HG02642 (cell line): ENCODE results near the gene RHOBTB1.

Source experiments
- ATAC-seq: cut with Tn5 transposase; IDR thresholded peaks from one replicate; pipeline ENCODE4 v1.9.1; 2021; ENCODE audit warnings: mild to moderate bottlenecking; ENCODE audit not compliant: unreplicated experiment, poor library complexity

The RHOBTB1 gene

DNA sequence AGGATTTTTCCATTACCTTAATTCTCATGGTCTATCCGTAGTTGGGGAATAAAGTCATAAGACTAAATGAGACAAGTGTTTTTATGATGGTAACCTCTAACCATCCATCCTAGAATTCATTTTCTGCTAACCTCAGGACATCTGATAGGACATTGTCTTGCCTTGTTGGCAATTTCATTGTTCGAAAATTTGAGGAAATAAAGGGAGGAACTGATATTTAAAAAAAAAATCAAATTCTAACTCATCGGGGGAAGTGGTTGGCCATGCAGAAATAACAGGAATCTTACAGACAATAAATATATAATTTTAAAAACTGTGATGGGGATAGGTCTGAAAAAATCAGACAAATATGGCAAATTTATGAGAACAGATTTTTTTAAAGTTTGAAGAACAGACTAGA lies 21.7 kb upstream of the RHOBTB1 start:
- ATAC-seq: no peak

DNA sequence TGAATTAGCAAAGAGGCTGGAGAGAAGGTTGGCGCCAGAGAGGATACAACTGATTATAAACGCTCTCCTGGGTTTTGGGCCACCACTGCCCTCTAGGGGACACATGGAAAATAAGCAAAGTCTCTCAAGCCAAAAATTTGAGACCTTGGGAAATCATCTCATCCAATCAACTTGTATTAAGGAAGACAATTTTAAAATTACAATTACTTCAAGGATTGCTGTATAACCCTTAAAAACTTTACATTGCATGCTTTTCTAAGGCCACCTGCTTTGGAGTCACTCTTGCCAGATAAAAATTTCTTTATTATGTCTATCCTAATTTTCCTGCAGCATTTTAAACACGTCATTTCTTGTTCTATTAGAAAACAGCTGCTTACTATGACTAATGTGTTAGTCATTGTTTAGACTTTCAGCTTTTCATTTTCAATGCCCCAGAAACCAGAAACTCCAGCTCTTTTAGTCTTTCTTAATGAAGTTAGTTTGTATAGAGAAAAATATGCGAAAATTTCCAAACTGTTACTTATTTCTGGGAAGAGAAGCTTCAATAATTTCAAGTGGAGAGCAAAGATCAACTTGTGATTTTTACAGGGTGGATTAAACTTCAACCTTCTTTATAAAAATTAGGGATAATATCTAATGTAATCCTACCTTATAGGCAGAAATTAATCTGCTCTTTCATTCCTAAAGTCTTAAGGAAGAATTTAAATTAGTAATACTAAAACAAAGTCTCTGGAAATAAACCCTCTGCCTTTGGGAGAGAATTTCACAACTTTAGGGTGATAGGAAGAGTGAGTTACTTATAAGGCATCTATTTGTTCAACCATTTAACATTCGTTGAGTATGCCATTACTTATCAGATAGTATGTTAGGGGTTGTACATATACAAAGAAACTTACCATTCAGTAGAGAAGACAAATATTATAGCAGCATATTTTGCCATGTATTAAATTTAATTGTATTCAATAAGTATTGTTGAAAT lies 20.6 kb upstream of the RHOBTB1 start:
- peak; percentile 56 for ATAC-seq

DNA sequence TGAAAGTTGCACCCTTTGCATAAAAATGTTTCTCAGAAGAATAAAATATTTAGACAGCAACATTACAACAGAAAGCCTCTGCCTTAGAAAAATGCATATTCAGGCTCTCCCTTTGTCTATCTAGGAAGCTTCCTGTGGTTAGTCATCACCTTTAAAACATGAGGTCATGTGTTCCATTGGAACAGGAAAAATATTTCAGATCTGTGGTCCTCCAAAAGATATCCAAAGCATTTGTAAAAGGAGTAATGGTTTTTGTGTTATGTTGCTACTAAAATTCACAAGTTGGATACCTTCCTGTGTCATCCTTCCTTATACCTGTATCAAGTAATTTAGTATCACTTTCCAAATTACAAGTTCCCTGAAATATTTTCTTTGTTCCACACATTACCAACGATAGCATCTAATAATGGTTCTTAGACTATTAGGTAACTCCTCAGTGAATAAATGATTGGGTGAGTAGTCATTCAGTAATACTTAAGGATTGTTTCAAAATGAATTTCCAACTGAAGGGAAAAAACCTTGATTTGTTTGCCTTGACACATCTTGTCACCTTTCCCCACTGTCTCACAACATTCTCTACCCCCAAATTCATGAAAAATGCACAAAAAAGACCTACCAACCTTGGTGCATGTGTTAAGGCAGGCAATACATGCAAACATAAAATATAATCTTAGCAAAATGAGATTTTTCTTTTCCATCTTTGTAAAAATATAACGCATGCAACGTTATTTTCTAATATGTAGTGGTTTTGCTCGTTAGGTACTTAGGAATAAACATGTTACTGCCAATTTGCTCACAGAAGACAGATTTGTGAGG lies 19.7 kb upstream of the RHOBTB1 start:
- ATAC-seq: no peak

DNA sequence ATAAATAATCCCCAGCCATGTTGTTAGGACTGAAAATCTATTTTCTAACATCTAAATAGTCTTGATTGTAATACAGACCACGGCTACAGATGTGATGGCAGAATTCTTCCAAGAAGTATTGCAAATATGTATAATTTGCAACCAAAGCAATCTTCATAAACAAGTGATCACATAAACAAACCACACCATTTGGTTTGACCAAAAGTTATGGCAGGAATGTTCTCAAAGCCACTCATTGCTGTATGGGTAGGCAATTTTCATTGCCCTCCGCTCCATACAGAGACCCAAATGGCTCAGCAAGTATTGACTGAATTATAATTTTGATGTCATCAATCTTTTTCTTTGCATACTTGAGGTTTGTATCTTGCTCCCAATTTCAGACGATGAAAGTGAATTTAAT lies 19.0 kb upstream of the RHOBTB1 start:
- no peak for ATAC-seq

DNA sequence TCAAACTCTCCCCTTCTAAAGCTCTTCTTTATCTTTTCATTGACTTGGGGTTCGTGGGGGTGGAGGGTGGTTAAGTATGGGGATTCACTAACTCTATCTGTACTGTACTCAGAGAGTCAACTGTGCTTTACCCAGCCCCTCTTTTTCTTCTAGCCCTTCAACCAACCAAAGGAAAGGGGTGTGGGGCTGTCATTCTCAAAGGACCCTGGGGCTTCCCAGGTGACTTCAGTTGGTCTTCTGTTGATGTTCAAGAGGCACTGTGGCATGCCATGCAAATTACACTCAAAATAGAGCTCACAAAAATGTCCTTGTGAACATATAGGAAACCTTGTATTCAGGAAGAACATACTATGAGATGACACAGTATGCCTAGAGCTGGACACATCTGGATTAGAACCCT lies 16.9 kb upstream of the RHOBTB1 start:
- no peak for ATAC-seq

DNA sequence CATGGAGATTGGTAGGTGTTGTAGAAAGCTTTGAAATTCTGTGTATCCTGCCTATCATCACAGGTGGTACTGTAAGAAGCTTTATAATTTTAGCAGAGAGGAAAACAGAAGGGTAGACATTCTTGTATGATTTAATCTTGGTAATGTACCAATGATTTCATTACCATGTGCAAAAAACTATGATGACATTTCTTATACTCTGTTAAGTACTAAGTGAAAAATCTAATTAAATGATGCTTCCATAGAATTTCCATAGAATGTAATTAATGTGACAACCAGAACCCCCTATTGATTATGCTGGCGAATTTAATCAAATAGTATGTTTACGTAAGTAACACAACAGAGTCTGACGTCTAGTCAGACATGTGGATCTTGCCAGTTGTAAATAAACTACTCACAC lies 16.0 kb upstream of the RHOBTB1 start:
- ATAC-seq: no peak

DNA sequence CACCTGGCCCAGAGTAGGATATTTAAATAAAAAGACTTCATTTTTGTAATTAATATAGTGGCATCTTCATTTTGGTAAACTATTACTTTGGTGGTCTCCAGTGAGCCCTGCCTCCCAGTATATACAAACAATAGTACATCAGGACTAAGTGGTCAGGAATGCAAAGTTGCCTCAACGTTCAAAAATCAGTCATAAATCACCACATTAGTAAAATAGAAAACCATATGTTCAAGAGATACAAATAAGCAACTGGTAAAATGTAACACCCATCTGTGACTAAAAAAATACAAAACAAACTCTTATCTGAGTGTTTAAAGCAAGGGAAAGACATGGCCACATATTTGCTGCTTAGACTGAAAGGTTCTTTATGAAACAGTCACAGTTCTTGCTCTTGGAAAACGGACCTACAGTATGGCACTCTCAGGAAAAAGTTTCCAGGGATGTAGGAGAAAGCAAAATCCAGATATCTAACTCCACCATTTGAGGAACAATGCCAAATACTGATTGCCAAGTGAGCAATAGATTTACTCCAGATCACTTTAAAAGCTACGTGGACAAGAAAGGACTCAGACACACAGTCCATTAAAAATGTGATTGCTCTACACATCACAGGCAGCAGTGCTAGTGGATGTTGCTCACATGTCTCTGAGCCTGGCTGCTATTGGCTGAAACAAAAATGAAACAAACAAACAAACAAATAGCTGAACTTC lies 15.1 kb upstream of the RHOBTB1 start:
- no peak for ATAC-seq

DNA sequence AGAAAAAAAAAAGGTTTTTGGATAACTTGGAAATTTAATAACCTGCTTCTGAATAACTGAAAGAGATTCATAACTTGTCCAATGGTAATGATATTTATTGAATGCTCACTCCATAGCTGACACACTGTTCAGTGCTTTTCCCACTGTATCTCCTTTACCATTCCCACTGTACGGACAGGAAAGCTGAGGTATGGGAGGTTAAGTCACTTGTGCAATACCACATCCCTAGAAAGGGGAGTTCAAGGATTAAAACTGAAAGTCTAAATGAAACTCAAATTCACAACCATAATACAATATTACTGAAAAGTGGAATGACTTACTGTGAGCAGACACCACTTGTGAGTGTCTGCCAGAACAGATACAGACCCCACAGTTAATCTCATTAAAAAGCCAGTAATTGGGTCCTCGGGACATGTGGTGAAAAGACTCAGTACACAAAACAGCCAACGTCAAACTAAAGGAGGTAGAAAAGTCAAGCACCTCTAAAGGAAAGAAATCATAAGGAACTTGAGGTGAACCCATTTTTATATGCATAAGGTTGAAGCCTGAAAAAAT lies 13.8 kb upstream of the RHOBTB1 start:
- no peak for ATAC-seq

DNA sequence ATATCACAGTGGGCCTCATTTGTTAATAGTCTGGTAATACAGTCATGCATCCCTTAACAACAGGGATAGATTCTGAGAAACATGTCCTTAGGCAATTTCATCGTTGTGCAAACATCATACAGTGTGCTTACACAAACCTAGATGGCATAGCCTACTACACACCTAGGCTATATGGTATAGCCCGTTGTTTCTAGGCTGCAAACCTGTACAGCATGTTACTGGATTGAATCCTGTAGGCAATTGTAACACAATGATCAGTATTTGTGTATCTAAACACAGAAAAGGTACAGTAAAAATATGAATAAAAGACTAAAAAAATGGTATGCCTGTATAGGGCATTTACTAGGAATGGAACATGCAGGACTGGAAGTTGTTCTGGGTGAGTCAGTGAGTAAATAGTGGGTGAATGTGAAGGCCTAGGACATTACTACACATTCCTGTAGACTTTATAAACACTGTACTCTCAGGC lies 12.0 kb upstream of the RHOBTB1 start:
- ATAC-seq: no peak

DNA sequence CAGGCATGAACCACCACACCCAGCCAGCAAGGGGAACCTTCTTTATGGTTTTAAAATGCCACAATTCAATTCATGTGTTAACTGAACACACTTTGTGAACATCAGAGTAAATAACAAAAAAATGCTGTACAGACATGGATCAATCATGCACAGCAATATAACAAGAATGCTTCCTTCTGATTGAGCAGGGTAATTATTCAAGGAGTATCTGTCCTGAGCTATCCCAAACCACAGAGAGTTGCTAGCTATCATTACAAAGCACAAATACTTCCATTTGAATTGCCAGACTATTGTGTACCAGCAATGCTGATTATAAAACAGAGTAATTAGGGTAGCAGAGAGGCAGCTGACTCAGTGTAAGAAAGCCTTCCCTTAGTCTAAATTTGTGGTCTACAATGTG lies 11.3 kb upstream of the RHOBTB1 start:
- no peak for ATAC-seq

DNA sequence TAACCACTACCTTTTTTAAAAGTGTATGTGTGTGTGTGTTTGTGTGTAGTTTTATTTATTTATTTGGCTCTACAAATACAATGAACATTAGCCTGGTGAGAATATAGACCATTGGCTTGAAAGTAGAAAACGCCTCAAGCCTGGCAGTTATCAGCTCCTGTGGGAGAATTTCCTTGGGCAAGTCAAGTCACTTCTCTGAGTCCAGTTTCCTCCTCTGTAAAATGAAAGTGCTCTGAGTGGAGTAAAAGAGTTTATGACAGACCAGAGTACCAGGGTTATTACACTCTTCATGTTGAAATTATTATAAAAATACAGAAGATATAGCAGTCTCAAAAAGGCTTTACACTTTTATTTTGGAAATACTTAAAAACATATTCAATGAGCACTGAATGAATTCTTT lies 10.1 kb upstream of the RHOBTB1 start:
- ATAC-seq: no peak

DNA sequence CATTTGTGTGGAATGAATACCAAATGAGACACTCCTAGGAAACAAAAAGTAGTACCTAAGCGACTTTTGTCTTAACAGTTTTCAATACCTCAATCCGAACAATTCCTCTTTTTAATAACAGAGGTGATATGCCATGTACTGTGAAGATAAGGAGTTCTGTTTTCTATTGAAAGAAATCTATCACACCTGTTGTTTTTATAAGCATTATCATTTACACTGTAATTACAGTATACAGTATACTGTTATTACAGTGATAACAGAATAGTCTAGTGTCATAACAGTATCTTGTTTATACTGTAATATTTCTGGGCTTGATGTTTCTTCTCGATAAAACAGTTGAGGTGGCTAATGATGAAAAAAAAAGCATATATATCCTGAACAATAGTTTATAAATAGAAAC lies 9.4 kb upstream of the RHOBTB1 start:
- ATAC-seq: no peak

DNA sequence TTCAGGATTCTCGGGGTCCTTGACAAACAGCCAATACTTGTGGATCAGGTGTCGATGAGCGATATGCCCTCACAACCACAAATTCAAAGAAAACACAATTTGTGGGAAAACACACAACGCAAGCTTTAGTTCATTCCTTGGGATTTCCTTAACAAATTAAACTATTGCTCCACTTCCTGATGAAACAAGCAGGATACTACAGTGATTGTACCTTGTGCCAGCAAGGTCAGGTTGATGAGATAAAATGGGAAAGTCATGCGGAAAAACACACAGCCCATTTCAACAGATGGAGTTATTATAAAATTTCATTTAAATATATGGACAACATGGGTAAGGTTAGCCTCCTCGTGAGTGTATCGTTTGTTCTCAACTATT lies 8.8 kb upstream of the RHOBTB1 start:
- no peak for ATAC-seq

DNA sequence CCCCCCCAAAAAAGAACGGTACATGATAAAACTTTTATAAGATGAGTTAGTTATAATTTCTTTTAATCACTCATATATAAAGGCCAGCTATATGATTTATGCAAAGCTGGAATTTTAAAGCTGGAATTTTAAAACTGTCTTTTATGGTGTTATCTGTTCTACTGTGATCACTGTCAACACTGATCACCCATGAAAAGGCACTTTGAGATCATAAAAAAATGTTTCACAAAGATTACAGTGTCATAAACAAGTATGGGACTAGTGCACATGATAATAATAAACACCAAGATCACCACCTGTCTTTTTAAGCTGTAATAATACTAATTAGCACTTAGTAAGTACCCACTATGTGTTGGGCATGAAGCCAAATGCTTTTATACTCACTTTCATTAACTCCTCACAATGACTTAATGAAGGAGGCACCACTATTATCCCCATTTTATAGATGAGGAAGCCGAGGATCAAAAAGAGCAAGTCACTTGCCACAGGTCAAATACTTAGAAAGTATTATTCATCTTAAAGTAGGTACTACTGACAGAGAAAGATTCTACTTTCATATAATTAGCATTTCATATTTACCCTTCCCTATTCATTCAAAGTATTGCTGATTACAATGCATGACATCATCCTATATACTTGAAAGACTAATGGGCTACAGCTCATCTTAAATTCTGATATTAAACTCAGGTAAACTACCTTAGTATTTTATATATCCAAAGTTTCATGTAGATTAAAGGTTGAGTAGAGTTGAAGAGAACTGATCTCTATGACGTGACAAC lies 8.3 kb upstream of the RHOBTB1 start:
- no peak for ATAC-seq

DNA sequence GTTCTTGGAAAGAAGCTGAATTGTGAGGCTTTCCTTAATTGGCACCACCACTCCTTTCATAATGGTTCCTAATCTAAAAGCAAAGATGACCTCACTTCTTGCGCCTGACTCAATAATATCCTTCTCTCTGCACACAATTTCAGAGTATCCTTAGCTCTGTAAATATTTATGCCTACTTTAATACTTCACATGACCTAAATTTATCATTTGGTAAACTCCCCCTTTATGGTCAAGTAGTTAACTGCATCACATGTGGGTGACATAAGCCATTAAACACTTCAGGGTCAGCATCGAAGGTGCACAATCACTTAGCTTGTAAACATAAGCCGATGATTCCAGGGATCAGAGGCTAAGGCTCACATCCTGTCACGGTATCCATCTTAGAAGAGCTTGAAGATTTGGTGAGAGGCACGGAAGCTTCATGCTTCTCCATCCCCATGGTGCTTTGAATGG lies 7.3 kb upstream of the RHOBTB1 start:
- ATAC-seq: no peak

DNA sequence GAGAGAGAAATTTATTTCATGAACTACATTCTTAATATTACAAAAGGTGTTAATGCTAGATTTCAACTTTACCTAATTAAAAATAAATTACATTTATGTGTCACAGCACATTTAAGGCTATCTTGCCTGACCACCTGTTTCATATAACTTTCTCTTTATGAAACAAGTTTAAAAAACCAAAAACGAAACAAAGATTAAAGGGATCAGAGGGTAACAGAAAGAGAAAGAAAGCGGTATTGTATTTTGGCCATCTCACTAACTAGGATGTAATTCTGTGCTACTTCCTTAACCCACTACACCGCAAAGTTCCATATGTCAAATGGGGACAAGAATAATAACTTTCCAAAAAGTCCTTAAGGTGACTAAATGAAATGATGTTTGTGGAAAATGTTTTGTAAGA lies 6.3 kb upstream of the RHOBTB1 start:
- ATAC-seq: no peak

DNA sequence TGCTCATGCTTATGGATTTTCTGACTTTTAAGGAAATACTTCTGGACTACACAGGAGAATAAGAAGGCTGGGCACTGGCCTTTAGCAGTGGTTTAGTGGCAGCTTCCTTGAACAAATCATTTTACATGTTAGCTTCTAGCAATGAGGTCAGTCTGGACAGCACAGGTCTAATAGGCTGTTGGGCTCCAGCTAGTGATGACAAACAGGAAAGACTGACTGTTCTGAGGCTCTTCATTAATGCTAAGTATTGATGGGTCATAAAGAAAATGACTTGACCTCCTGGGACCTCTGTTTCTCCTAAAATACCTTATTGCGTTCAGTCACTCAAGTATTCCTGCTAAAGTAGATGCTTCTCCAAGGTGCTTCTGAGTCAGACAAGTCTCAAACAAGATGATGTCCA lies 4.9 kb upstream of the RHOBTB1 start:
- ATAC-seq: no peak

DNA sequence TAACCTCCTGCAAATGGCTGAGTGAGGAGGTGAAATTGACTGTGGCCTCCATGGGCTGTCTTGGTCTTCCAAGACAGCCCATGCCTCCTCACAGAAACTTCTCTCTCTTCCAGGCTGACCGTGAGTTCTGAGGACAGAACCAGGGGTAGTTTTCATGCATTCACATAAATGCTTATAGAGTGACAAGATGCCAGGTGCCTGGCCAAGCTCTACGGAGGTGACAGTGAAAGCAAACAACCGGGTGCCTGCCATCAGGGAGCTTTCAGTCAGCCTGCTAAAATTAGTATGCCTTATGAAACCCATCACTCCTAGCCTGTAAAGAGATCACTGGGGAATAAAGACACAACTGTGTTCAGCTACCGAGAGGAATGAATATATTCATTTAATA lies 919 bp upstream of the RHOBTB1 start:
- ATAC-seq: no peak

DNA sequence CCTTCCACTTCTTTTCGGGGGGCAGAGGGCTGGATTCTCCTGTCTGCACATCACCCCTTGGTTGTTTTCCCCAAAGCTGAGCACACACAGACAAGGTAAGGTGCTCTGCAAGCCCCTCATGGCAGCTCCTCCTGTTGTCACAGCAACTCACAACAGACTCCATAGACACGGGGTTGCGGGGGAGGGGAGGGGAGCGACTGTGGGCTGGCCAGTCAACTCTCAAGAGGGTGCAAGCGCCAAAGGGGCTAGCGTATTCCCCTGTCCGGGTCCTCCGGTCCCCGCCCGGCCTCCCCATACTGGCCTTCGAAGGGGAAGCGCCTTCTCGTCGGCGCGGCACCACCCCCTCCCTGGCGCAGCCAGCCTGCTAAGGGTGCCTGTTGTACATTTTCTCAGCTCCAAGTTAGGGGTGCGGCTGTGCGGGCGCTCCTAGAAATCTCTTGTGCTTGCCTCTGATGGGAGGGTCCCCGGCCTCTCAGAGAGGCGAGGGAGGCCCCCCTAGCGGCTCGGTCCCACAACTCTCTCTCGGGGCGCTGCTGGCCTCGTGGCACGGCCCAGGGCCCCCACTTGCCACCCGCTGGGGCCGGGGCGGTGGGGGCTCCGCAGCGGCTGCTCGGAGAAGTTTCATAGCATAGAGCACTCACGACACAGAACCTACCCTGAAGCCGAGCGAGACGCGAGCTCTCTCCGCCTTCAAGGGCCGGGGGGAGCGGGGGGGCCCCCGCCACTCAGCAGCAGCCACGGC lies 498 bp downstream of the RHOBTB1 start:
- ATAC-seq: peak; percentile 34
